ENCODE data around the gene AQP2.

DNA sequence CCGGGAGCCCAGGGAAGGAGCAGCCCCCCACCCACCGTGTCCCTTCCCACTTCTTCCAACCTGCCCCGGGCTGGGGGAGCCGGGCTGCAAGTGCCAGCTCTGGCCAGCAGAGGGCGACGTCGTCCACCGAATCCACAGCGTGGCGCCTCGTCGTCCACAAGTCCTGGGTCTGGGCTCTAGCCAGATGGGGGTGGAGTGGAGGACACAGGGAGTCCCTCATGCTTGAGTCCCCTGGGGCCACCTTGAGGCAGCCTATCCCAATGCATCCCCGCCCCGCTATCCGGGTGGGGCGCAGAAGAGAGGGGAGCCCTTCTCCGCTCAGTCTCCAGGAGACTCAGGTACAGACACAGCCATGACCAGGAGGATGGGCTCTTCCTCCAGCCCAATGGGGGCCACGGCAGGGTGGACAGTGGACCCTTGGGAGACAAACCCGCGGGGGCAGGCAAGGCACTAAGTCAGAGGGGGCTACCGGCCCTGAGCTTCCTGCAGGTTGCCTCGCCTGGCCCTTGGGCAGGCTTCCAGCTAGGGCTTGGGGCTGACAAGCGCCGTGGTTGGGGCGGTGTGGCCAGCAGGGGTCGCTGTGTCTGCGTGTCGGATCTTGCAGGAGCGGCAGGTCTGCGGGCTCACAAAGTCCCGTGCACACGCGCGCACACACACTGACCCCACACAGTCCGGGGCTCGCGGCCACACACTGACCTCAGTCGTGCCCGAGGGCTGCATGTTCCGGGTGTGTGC is 16.7 kb downstream of the AQP2 start:
- TF ChIP-seq, protein P1, sequence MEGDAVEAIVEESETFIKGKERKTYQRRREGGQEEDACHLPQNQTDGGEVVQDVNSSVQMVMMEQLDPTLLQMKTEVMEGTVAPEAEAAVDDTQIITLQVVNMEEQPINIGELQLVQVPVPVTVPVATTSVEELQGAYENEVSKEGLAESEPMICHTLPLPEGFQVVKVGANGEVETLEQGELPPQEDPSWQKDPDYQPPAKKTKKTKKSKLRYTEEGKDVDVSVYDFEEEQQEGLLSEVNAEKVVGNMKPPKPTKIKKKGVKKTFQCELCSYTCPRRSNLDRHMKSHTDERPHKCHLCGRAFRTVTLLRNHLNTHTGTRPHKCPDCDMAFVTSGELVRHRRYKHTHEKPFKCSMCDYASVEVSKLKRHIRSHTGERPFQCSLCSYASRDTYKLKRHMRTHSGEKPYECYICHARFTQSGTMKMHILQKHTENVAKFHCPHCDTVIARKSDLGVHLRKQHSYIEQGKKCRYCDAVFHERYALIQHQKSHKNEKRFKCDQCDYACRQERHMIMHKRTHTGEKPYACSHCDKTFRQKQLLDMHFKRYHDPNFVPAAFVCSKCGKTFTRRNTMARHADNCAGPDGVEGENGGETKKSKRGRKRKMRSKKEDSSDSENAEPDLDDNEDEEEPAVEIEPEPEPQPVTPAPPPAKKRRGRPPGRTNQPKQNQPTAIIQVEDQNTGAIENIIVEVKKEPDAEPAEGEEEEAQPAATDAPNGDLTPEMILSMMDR (tag by site-specific recombination; IDR thresholded peaks at IDR 0.05): peak; percentile 97
- no peak for TF ChIP-seq ZNF791 (tag by site-specific recombination; IDR thresholded peaks at IDR 0.05)
- TF ChIP-seq SP2 (tag by site-specific recombination; IDR thresholded peaks at IDR 0.05): peak; percentile 47
- TF ChIP-seq YY1 (tag by site-specific recombination; IDR thresholded peaks at IDR 0.05): no peak
- no peak; the same call in 1 of the 2 replicates for TF ChIP-seq ZNF24 (tag by site-specific recombination; IDR thresholded peaks at IDR 0.05)
- peak; percentile 26; the same call in 1 of the 2 replicates for TF ChIP-seq ZBTB21 (tag by site-specific recombination; IDR thresholded peaks at IDR 0.05)
- no peak for TF ChIP-seq GLI2 (tag by site-specific recombination; IDR thresholded peaks at IDR 0.05; ENCODE audit: borderline replicate concordance, low read depth)
- TF ChIP-seq REST (tag by site-specific recombination; IDR thresholded peaks at IDR 0.05): no peak; the same call in 1 of the 2 replicates
- TF ChIP-seq PRDM10 (tag by site-specific recombination; IDR thresholded peaks at IDR 0.05): peak; percentile 87
- TF ChIP-seq, protein P2, sequence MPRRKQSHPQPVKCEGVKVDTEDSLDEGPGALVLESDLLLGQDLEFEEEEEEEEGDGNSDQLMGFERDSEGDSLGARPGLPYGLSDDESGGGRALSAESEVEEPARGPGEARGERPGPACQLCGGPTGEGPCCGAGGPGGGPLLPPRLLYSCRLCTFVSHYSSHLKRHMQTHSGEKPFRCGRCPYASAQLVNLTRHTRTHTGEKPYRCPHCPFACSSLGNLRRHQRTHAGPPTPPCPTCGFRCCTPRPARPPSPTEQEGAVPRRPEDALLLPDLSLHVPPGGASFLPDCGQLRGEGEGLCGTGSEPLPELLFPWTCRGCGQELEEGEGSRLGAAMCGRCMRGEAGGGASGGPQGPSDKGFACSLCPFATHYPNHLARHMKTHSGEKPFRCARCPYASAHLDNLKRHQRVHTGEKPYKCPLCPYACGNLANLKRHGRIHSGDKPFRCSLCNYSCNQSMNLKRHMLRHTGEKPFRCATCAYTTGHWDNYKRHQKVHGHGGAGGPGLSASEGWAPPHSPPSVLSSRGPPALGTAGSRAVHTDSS (tag by site-specific recombination; IDR thresholded peaks at IDR 0.05): no peak
- no peak for TF ChIP-seq ZNF747 (tag by site-specific recombination; IDR thresholded peaks at IDR 0.05)
- TF ChIP-seq ZNF133 (tag by site-specific recombination; IDR thresholded peaks at IDR 0.05): no peak
- no peak for TF ChIP-seq ZNF274 (IDR thresholded peaks at IDR 0.05; ENCODE audit: low read length)
- no peak for TF ChIP-seq ZNF274 (tag by site-specific recombination; IDR thresholded peaks at IDR 0.05; ENCODE audit: borderline replicate concordance)
